ENCODE results near the gene KIF21A. TPM values are rescaled to one million over a fixed set of nuclear protein-coding genes. Genes with fewer than 3 reads are reported as not detected.
A peak's percentile ranks its signal among the peaks of the same experiment; 100 is the strongest.

KIF21A gene
- total and polyA plus RNA-seq, 2 experiments from 2014 or later, result 19.4 to 41.3 TPM

- no peaks in the 10 kb centered on the region for H3K36me3 ChIP-seq
- no peaks in the 10 kb centered on the region for H3K27me3 ChIP-seq
- peak in 1 of 2 donors; percentile 70 for DNase-seq (ENCODE audit: low read depth in 1 of 2, low spot score in 1 of 2)
- no peaks in the 10 kb centered on the region for H3K9me3 ChIP-seq (ENCODE audit: low read depth)
- H3K4me3 ChIP-seq, result no peak overlapping the region
- H3K27ac ChIP-seq, result no peak overlapping the region
- peaks cover 12% of the 10 kb centered on the region for H3K4me1 ChIP-seq (ENCODE audit: low read depth)
- TF ChIP-seq CTCF (IDR thresholded peaks at IDR 0.05; ENCODE audit: low read depth, low read length), result no peak
Observed at GRCh38 chr12:39401459-39401858, 41.5 kb downstream of the KIF21A start.

- Histone ChIP-seq H3K27ac (peak overlapping the region; percentile 97), H3K27me3 (no peaks in the 10 kb centered on the region), H3K36me3 (no peaks in the 10 kb centered on the region), H3K4me1 (ENCODE audit: low read depth) (peaks cover 33% of the 10 kb centered on the region), H3K4me3 (no peak overlapping the region), H3K9me3 (ENCODE audit: low read depth) (no peaks in the 10 kb centered on the region)
- no peak for TF ChIP-seq CTCF (IDR thresholded peaks at IDR 0.05; ENCODE audit: low read depth, low read length)
- DNase-seq (ENCODE audit: low read depth in 1 of 2, low spot score in 1 of 2), result peak; percentile 66 to 80
Observed at GRCh38 chr12:39395866-39396265, 47.1 kb downstream of the KIF21A start.

- DNase-seq (ENCODE audit: low read depth in 1 of 2, low spot score in 1 of 2), result no peak
- Histone ChIP-seq H3K27me3 (no peaks in the 10 kb centered on the region), H3K36me3 (no peaks in the 10 kb centered on the region), H3K4me3 (no peak overlapping the region), H3K27ac (no peak overlapping the region), H3K4me1 (ENCODE audit: low read depth) (peaks cover 33% of the 10 kb centered on the region), H3K9me3 (ENCODE audit: low read depth) (no peaks in the 10 kb centered on the region)
- TF ChIP-seq CTCF (IDR thresholded peaks at IDR 0.05; ENCODE audit: low read depth, low read length), result no peak
Observed at GRCh38 chr12:39393890-39394289, 49.0 kb downstream of the KIF21A start.

GRCh38 chr12:39393179-39393578 is 49.7 kb downstream of the KIF21A start:
- peaks cover 33% of the 10 kb centered on the region for H3K4me1 ChIP-seq (ENCODE audit: low read depth)
- no peaks in the 10 kb centered on the region for H3K27me3 ChIP-seq
- no peaks in the 10 kb centered on the region for H3K9me3 ChIP-seq (ENCODE audit: low read depth)
- no peak overlapping the region for H3K27ac ChIP-seq
- no peaks in the 10 kb centered on the region for H3K36me3 ChIP-seq
- H3K4me3 ChIP-seq, result no peak overlapping the region
- TF ChIP-seq CTCF (IDR thresholded peaks at IDR 0.05; ENCODE audit: low read depth, low read length), result no peak
- DNase-seq (ENCODE audit: low read depth in 1 of 2, low spot score in 1 of 2), result no peak

- no peak for TF ChIP-seq CTCF (IDR thresholded peaks at IDR 0.05; ENCODE audit: low read depth, low read length)
- Histone ChIP-seq H3K27me3 (no peaks in the 10 kb centered on the region), H3K4me1 (ENCODE audit: low read depth) (peaks cover 33% of the 10 kb centered on the region), H3K36me3 (no peaks in the 10 kb centered on the region), H3K9me3 (ENCODE audit: low read depth) (no peaks in the 10 kb centered on the region), H3K27ac (no peak overlapping the region), H3K4me3 (no peak overlapping the region)
- DNase-seq (ENCODE audit: low read depth in 1 of 2, low spot score in 1 of 2), result no peak
Observed at GRCh38 chr12:39392154-39392925, 50.6 kb downstream of the KIF21A start.
